BE2C (cell line): ENCODE data around the gene DNAJC17.

ENCODE experiments used
- DNase-seq: peaks from one replicate; pipeline ENCODE4 v3.0.0-alpha.2; 2020
- H3K27me3 ChIP-seq: fragments of 250-450 bp; sonication (Bioruptor Pico); 2 replicates; pipeline ENCODE4 v1.5.1; 2020; ENCODE audit warnings: mild to moderate bottlenecking
- H3K36me3 ChIP-seq: fragments of 250-450 bp; sonication (Bioruptor Pico); 2 replicates; pipeline ENCODE4 v1.5.1; 2020; ENCODE audit warnings: mild to moderate bottlenecking
- H3K4me1 ChIP-seq: fragments of 250-450 bp; sonication (Bioruptor Pico); 2 replicates; pipeline ENCODE4 v1.5.1; 2020
- H3K4me3 ChIP-seq: 2 replicates; pipeline ENCODE4 v1.5.1; 2011; ENCODE audit warnings: low read depth, low read length
- H3K9me3 ChIP-seq: fragments of 250-450 bp; sonication (Bioruptor Pico); 2 replicates; pipeline ENCODE4 v1.5.1; 2020
- TF ChIP-seq, protein P1 (sequence below): IDR thresholded peaks from 2 replicates; pipeline ENCODE4 v1.5.1; 2012; ENCODE audit warnings: mild to moderate bottlenecking, low read depth, low read length

DNAJC17 gene

DNA sequence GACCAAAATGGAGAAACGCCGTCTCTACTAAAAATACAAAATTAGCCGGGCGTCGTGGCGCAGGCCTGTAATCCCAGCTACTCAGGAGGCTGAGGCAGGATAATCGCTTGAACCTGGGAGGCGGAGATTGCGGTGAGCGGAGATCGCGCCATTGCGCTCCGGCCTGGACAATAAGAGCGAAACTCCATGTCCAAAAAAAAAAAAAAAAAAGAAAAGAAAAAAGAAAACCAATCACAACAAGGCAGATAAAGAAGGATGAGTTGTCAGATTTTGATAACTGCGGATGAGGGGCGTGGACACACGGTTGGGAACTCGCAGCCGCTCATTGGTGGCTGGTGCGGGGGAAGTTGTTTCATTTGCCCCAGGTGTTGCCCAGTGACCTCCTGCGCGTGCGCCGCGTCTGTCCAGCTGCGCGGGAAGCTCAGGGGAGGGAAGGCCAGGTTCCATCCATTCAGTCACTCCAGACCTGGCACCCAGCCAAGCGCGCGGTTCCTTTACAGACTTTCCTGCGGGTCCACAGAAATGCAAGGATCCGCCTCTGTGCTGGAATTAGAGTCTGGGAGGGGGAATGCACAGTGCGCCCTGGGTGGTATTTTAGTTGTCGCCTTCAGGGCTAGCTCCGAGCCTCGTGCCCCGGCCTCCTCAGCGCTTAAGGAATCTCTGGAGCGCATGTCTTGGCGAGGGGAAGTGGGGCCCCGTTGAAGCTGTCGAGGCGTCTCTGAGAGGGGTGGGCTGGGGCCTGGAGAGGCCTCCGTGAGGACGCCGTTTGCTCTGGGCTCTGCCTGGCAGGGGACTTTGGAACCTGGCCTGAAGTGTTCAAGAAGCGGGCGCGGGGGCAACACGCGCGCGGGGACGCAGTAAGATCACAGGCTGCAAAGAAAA lies 44.1 kb downstream of the DNAJC17 start:
- DNase-seq = peak; percentile 78
- Histone ChIP-seq H3K36me3 (no peaks in the 10 kb centered on the region), H3K9me3 (no peaks in the 10 kb centered on the region), H3K27me3 (no peaks in the 10 kb centered on the region), H3K4me3 (no peak overlapping the region), H3K4me1 (peaks cover 31% of the 10 kb centered on the region)
- TF ChIP-seq, protein P1, sequence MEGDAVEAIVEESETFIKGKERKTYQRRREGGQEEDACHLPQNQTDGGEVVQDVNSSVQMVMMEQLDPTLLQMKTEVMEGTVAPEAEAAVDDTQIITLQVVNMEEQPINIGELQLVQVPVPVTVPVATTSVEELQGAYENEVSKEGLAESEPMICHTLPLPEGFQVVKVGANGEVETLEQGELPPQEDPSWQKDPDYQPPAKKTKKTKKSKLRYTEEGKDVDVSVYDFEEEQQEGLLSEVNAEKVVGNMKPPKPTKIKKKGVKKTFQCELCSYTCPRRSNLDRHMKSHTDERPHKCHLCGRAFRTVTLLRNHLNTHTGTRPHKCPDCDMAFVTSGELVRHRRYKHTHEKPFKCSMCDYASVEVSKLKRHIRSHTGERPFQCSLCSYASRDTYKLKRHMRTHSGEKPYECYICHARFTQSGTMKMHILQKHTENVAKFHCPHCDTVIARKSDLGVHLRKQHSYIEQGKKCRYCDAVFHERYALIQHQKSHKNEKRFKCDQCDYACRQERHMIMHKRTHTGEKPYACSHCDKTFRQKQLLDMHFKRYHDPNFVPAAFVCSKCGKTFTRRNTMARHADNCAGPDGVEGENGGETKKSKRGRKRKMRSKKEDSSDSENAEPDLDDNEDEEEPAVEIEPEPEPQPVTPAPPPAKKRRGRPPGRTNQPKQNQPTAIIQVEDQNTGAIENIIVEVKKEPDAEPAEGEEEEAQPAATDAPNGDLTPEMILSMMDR = no peak

- no peaks in the 10 kb centered on the region for H3K9me3 ChIP-seq
- no peaks in the 10 kb centered on the region for H3K27me3 ChIP-seq
- no peak overlapping the region for H3K4me3 ChIP-seq
- no peaks in the 10 kb centered on the region for H3K36me3 ChIP-seq
- H3K4me1 ChIP-seq = peaks cover 17% of the 10 kb centered on the region
- DNase-seq = no peak
- TF ChIP-seq, protein P1 = no peak
These were observed 47.3 kb downstream of the DNAJC17 start for GRCh38 chr15:40759961-40760360.

- H3K9me3 ChIP-seq = no peaks in the 10 kb centered on the region
- TF ChIP-seq, protein P1 = no peak
- no peaks in the 10 kb centered on the region; the same call in 1 of the 2 replicates for H3K36me3 ChIP-seq
- H3K4me3 ChIP-seq = no peak overlapping the region
- peaks cover 5% of the 10 kb centered on the region for H3K4me1 ChIP-seq
- no peaks in the 10 kb centered on the region for H3K27me3 ChIP-seq
- peak; percentile 85 for DNase-seq
These were observed 50.3 kb downstream of the DNAJC17 start for GRCh38 chr15:40756938-40757337.

- Histone ChIP-seq H3K36me3 (peaks cover 11% of the 10 kb centered on the region), H3K4me3 (peak overlapping the region; percentile 77), H3K27me3 (no peaks in the 10 kb centered on the region), H3K9me3 (no peaks in the 10 kb centered on the region), H3K4me1 (peaks cover 5% of the 10 kb centered on the region)
- TF ChIP-seq, protein P1 = no peak
- DNase-seq = no peak
These were observed 51.5 kb downstream of the DNAJC17 start for GRCh38 chr15:40755812-40756208.

DNA sequence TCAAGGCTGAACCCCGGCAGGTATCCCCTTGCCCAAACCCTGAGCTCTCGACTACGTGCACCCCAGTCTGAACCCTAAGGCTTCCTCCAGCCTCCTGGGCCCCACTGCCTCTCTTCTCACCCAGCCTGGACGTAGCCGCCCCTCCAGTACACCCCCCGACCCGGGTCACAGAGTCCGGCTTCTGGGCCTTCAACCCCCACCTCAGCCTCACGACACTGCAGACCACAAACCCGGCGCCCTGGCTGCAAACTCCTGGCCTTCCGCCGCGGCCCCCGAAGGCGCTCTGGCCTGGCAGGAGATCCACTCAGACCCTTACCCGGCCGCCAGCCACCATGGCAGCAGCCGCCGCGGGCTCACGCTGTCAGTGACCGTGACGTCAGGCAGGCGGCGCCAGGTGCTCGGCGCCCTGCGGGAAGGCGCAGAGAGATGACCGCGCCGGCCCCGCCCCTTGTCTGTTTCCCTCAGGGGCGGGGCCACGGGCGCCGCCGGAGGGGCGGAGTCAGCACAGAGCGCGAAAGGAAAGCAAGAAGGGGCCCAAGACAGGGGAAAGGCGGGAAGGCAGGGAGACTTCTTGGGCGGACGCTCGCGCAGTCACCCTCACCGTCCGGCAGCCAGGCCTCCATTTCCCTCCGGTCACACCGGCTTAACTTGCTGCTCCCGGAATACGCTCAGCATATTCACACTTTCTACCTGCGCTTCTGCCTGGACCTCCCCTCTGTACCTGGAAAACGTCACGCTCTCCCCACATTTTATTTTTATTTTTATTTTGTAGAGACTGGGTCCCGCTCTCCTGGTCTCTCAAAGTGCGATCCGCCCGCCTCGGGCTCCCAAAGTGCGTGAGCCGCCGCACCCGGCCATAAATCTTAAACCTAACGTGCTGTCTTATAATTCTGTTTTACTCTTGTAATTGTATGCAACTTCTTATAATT lies 52.1 kb downstream of the DNAJC17 start, which contains the start of gene RMDN3:
RMDN3 (minus strand) TSS at position 372 of the 929 bp plus-strand sequence. CDS start 471 bp downstream, outside the sequence.
- Histone ChIP-seq H3K27me3 (no peaks in the 10 kb centered on the region), H3K9me3 (no peaks in the 10 kb centered on the region), H3K4me1 (peaks cover 5% of the 10 kb centered on the region), H3K4me3 (peak within 1 kb of the TSS; percentile 77), H3K36me3 (peaks cover 16% of the 10 kb centered on the region)
- TF ChIP-seq, protein P1 = no peak
- DNase-seq = peak; percentile 96
